Measurements from ENCODE around the gene ADARB2.
"Not testable (repeated sequence)": the region's sequence is repeated elsewhere in the genome, so short reads cannot be mapped to it uniquely, and the experiment has no call there.

Gene ADARB2

DNA sequence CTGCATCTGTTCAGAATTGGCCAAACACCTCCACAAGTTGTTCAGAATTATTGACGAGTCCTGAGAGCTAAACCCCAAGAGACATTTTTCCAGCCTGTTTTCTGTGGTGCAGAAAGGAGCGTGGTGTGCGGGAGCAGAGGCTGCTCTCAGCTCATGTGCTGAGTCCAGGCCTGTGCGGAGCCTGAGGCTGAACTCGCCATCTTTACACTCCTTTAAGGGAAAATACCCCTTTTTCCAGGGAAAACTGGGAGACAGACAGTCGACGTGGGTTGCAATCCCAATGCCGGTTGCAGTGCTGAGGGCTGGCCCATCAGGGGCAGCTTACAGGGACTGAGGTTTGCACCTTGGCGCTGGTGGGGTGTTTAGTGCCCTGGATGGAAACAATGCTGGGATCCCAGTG, 112.2 kb downstream of the ADARB2 start:
- DNase-seq (ENCODE audit: low read depth): no peak
- TF ChIP-seq, protein P1, sequence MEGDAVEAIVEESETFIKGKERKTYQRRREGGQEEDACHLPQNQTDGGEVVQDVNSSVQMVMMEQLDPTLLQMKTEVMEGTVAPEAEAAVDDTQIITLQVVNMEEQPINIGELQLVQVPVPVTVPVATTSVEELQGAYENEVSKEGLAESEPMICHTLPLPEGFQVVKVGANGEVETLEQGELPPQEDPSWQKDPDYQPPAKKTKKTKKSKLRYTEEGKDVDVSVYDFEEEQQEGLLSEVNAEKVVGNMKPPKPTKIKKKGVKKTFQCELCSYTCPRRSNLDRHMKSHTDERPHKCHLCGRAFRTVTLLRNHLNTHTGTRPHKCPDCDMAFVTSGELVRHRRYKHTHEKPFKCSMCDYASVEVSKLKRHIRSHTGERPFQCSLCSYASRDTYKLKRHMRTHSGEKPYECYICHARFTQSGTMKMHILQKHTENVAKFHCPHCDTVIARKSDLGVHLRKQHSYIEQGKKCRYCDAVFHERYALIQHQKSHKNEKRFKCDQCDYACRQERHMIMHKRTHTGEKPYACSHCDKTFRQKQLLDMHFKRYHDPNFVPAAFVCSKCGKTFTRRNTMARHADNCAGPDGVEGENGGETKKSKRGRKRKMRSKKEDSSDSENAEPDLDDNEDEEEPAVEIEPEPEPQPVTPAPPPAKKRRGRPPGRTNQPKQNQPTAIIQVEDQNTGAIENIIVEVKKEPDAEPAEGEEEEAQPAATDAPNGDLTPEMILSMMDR (conservative IDR thresholded peaks at IDR 0.05; ENCODE audit: control insufficient read depth, insufficient read depth, low read depth, low read length): no peak
- H3K4me3 ChIP-seq (ENCODE audit: control insufficient read depth, low read depth, low read length): no peak overlapping the region

DNA sequence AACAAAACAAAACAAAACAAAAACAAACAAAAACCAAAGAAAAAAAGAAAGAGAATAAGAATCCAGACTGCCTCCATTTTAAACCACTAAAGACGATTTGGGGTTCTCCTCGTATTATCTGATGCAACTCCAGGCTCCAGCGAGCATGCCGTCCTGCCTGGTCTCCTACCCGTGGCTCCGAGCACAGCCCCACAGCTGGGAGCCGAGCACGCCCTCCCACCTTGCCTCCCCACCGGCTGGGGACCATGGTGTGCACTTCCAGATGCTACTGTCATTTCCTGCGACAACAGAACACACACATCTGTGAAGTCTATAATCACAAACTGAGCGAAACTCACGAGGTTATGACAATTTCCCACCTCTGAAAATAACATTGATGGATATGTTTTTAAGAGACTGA, 113.1 kb downstream of the ADARB2 start:
- TF ChIP-seq, protein P1 (conservative IDR thresholded peaks at IDR 0.05; ENCODE audit: control insufficient read depth, insufficient read depth, low read depth, low read length): no peak
- no peak for DNase-seq (ENCODE audit: low read depth)
- no peak overlapping the region for H3K4me3 ChIP-seq (ENCODE audit: control insufficient read depth, low read depth, low read length)

DNA sequence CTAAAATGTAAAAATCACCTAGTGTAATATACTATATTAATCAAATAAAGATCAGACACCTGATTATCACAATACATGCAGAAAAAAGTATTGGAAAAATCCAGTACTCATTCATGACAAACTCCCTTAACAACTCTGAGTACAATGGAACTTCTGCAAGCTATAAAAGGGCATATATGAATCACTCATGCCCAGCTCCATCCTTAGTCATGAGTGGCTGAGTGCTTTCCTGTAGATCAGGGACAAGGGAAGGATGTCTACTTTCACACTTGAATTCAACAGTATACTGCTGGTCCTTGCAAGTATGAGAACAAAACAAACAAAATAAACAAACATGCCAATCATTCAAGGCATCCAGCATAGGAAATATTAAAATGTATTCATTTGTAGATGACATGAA, 116.5 kb downstream of the ADARB2 start:
- TF ChIP-seq, protein P1 (conservative IDR thresholded peaks at IDR 0.05; ENCODE audit: control insufficient read depth, insufficient read depth, low read depth, low read length): no peak
- H3K4me3 ChIP-seq (ENCODE audit: control insufficient read depth, low read depth, low read length): no peak overlapping the region
- DNase-seq (ENCODE audit: low read depth): no peak

DNA sequence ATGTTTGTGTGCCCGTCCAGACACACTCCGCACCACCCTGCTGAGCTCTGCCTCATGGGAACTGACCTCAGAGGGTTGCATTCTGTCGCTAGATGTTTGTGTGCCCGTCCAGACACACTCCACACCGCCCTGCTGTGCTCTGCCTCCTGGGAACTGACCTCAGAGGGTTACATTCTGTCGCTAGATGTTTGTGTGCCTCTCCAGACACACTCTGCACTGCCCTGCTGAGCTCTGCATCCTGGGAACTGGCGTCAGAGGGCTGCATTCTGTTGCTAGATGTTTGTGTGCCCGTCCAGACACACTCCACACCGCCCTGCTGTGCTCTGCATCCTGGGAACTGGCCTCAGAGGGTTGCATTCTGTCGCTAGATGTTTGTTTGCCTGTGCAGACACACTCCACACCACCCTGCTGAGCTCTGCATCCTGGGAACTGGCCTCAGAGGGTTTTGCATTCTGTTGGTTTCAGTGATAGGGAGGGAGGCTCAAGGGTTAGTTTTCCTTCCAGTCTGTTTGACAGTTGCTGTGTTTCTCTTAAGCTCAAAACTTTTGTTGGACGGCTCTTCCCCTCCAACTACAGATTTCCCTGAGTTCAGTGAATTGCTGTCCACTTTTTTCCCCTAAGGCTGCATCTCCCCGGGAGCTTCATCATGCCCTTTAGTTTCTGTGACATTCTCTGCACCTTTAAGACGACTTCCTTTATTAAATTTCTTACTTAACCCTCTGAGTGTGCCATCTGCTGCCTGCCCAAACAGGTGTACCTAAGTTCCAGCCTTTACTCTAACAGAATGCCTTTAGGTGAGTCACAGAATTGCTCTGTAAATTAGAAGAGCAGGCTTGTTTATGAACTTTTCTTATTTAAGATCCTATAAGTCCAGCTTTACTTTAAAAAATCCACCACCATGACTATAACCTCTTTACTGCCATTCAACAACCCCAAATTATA, 119.7 kb downstream of the ADARB2 start:
- DNase-seq (ENCODE audit: low read depth); H3K4me3 ChIP-seq (ENCODE audit: control insufficient read depth, low read depth, low read length): not testable (repeated sequence)

DNA sequence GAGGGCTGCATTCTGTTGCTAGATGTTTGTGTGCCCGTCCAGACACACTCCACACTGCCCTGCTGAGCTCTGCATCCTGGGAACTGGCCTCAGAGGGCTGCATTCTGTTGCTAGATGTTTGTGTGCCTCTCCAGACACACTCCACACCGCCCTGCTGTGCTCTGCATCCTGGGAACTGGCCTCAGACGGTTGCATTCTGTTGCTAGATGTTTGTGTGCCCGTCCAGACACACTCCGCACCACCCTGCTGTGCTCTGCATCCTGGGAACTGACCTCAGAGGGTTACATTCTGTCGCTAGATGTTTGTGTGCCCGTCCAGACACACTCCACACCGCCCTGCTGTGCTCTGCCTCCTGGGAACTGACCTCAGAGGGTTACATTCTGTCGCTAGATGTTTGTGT, 120.6 kb downstream of the ADARB2 start:
- not testable (repeated sequence) for DNase-seq (ENCODE audit: low read depth); H3K4me3 ChIP-seq (ENCODE audit: control insufficient read depth, low read depth, low read length)

DNA sequence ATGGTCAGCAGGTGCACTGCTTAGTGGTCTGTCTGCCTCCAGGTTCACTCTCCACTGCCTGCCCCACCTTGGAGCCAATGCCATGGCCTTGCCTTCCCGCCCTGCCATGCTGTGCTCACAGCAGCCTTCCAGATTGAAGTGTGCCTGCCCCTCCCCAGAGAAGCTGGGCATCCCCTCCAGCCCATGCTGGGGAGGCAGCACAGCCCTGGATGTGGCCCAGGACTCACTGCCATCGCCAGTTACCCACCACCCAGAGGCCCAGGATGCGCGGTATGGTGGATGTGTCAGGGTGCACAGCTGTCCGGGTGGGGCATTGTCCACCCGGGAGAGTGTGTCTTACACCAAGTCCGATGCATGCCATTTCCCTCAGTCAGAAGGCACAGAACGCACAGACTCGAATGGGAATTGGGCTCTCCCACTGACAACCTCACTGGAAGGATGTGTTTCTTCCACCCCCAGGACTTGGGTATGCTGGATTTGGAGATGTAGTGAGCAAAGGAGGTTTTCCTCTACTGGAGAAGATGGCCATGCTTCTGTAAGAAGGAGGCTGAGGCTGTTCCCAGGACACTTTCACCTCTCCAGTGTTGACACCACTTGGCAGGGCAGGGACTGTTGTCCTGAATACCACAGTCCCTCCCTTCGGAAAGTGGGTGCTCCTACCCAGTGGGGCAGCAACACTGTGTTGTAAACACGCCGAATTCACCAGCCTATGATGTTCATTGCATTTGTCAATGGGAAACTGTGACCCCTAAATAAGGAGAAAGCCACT, 122.0 kb downstream of the ADARB2 start:
- TF ChIP-seq, protein P1 (conservative IDR thresholded peaks at IDR 0.05; ENCODE audit: control insufficient read depth, insufficient read depth, low read depth, low read length): no peak
- DNase-seq (ENCODE audit: low read depth): no peak
- H3K4me3 ChIP-seq (ENCODE audit: control insufficient read depth, low read depth, low read length): no peak overlapping the region

DNA sequence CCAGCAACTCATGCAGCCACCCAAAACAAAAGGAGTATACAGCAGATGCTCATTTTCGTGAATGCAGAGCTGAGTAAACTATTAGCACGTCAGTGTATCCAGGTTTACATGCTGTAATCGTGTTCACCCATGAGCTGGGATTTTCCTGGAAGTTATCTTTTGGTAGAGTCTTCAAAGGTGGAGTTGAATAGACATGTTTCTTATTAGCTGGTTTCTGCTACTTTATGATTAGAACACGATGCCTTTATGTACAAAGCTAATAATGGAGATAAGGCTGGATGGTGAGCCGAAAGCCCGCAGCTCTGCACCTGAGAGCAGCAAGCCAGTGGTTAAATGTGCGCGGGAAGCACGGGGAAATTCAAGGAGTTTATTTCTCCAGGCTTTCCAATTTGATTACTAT, 123.8 kb downstream of the ADARB2 start:
- no peak for DNase-seq (ENCODE audit: low read depth)
- TF ChIP-seq, protein P1 (conservative IDR thresholded peaks at IDR 0.05; ENCODE audit: control insufficient read depth, insufficient read depth, low read depth, low read length): no peak

More for the DNA sequence above, 123.8 kb downstream of the ADARB2 start:
- H3K4me3 ChIP-seq (ENCODE audit: control insufficient read depth, low read depth, low read length): no peak overlapping the region

Data from fibroblast of mammary gland (primary cell).